Common myeloid progenitor, CD34-positive (primary cell): ENCODE results near the gene ERBIN.

Source experiments
- CTCF ChIA-PET: fragments of 350-600 bp; sonication (Branson Sonifier 250); formaldehyde crosslinking; loops from one replicate; lab custom pipeline; 2021; ENCODE audit warnings: antibody characterized with exemption; lab: Charles Lee
- POLR2A ChIA-PET: fragments of 350-600 bp; sonication (Branson Sonifier 250); formaldehyde crosslinking; loops from one replicate; lab custom pipeline; 2021; ENCODE audit warnings: antibody characterized with exemption; lab: Charles Lee
- DNase-seq, 3 donors: peaks; one replicate each; pipeline versions ENCODE4 v3.0.0 to v3.0.0-alpha.2; 2013
- H3K27ac ChIP-seq, 2 experiments: 1 replicate in 1 of 2; 2 replicates in 1 of 2; pipeline ENCODE4 v1.7.0; 2013; ENCODE audit warnings: inconsistent platforms in 2 of 2, low read length in 2 of 2, mild to moderate bottlenecking in 2 of 2, low read depth in 1 of 2, moderate library complexity in 1 of 2; ENCODE audit not compliant: severe bottlenecking in 2 of 2, insufficient read depth in 1 of 2, poor library complexity in 1 of 2
- H3K27me3 ChIP-seq, 5 experiments: replicated peaks in 2 of 5; 1 replicate in 3 of 5; 2 replicates in 2 of 5; pipeline versions ENCODE4 v1.6.1 to v1.7.0; 2013; ENCODE audit warnings: low read length in 4 of 5, mild to moderate bottlenecking in 2 of 5, moderate library complexity in 2 of 5, inconsistent platforms in 1 of 5; ENCODE audit not compliant: insufficient read depth in 5 of 5, control insufficient read depth in 4 of 5
- H3K36me3 ChIP-seq, 4 experiments: 1 replicate in 2 of 4; 2 replicates in 2 of 4; pipeline versions ENCODE4 v1.6.1 to v1.7.0; 2013; ENCODE audit warnings: low read length in 3 of 4, control low read depth in 1 of 4, mild to moderate bottlenecking in 1 of 4; ENCODE audit not compliant: control insufficient read depth in 4 of 4, insufficient read depth in 4 of 4
- H3K4me1 ChIP-seq, 4 experiments: 1 replicate in 3 of 4; 2 replicates in 1 of 4; pipeline versions ENCODE4 v1.6.1 to v1.7.1; 2013; ENCODE audit warnings: low read length in 3 of 4, mild to moderate bottlenecking in 3 of 4, control low read depth in 1 of 4, inconsistent platforms in 1 of 4, moderate library complexity in 1 of 4; ENCODE audit not compliant: control insufficient read depth in 4 of 4, insufficient read depth in 4 of 4; ENCODE audit errors: control extremely low read depth in 1 of 4
- H3K4me3 ChIP-seq, 7 experiments: 1 replicate in 4 of 7; 2 replicates in 3 of 7; pipeline versions ENCODE4 v1.5.1 to v1.7.0; 2013; ENCODE audit warnings: mild to moderate bottlenecking in 7 of 7, low read length in 6 of 7, moderate library complexity in 6 of 7, inconsistent platforms in 2 of 7, low read depth in 2 of 7, control low read depth in 1 of 7; ENCODE audit not compliant: insufficient read depth in 4 of 7, control insufficient read depth in 1 of 7; ENCODE audit errors: extremely low read depth in 1 of 7
- H3K9me3 ChIP-seq, 5 experiments: 1 replicate in 4 of 5; 2 replicates in 1 of 5; pipeline versions ENCODE4 v1.6.1 to v1.7.1; 2013; ENCODE audit warnings: low read length in 4 of 5, mild to moderate bottlenecking in 2 of 5, inconsistent platforms in 1 of 5, low read depth in 1 of 5, moderate library complexity in 1 of 5; ENCODE audit not compliant: control insufficient read depth in 4 of 5, insufficient read depth in 2 of 5; ENCODE audit errors: control extremely low read depth in 1 of 5
- WGBS: methylation state at CpG from one replicate; pipeline ENCODE4 v1.1.5; 2013; ENCODE audit not compliant: insufficient coverage; 5-methylcytosine and 5-hydroxymethylcytosine counted together

The ERBIN gene

GRCh38 chr5:65933295-65933694 lies 6.9 kb downstream of the ERBIN start:
- Histone ChIP-seq H3K27me3 (no peaks in the 10 kb centered on the region), H3K4me1 (peaks cover 0 to 16% (median 10%) of the 10 kb centered on the region in 4 experiments), H3K27ac (no peak overlapping the region), H3K36me3 (peaks cover 0 to 9% (median 1%) of the 10 kb centered on the region in 4 experiments), H3K4me3 (no peak overlapping the region), H3K9me3 (no peaks in the 10 kb centered on the region)
- CTCF ChIA-PET: no interaction called here
- DNase-seq: no peak
- POLR2A ChIA-PET: no interaction called here
- WGBS: 100% methylated on average over 1 of the region's 2 CpGs

- Histone ChIP-seq H3K9me3 (no peaks in the 10 kb centered on the region), H3K27me3 (no peaks in the 10 kb centered on the region), H3K27ac (no peak overlapping the region), H3K36me3 (peaks cover 0 to 2% (median 0%) of the 10 kb centered on the region in 4 experiments), H3K4me1 (no peaks in the 10 kb centered on the region), H3K4me3 (no peak overlapping the region)
- DNase-seq: no peak
- POLR2A ChIA-PET: no interaction called here
- CTCF ChIA-PET: interaction anchor here (0.7 kb wide), 1 partner anchor 227 kb away, joined by 3 read pairs; no protein-coding TSS in a partner anchor
- 80% methylated on average over 3 of the region's 5 CpGs for WGBS
Observed at GRCh38 chr5:65938256-65938655, 11.9 kb downstream of the ERBIN start.

DNA sequence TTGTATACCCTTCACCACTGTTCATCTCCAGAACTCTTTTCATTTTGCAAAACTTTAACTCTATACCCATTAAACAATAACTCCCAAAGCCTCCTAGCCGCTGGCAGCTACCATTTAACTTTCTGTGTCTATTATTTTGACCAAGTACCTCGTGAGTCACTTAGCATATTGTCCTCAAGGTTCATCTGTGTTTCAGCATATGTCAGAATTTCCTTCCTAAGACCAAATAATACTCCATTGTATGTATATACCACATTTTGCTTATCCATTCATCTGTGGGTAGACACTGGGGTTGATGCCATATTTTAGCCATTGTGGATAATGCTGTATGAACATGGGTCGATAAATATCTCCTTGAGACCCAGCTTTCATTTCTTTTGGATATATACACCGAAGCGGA lies 17.4 kb downstream of the ERBIN start:
- no peak for DNase-seq
- no peak overlapping the region for H3K27ac ChIP-seq
- ChIA-PET CTCF (no interaction called here), POLR2A (no interaction called here)
- H3K27me3 ChIP-seq: no peaks in the 10 kb centered on the region
- H3K4me1 ChIP-seq: no peaks in the 10 kb centered on the region
- H3K9me3 ChIP-seq: no peaks in the 10 kb centered on the region
- WGBS: 100% methylated on average over 2 of the region's 5 CpGs
- H3K36me3 ChIP-seq: peaks cover 4 to 7% (median 6%) of the 10 kb centered on the region in 4 experiments
- no peak overlapping the region for H3K4me3 ChIP-seq

- no peak for DNase-seq
- Histone ChIP-seq H3K4me3 (no peak overlapping the region), H3K27ac (no peak overlapping the region), H3K27me3 (no peaks in the 10 kb centered on the region), H3K36me3 (peaks cover 4 to 9% (median 6%) of the 10 kb centered on the region in 4 experiments), H3K4me1 (no peaks in the 10 kb centered on the region), H3K9me3 (no peaks in the 10 kb centered on the region)
- CTCF ChIA-PET: no interaction called here
- POLR2A ChIA-PET: no interaction called here
- 100% methylated on average over 1 of the region's 2 CpGs for WGBS
Observed at GRCh38 chr5:65946198-65946745, 19.9 kb downstream of the ERBIN start.

DNA sequence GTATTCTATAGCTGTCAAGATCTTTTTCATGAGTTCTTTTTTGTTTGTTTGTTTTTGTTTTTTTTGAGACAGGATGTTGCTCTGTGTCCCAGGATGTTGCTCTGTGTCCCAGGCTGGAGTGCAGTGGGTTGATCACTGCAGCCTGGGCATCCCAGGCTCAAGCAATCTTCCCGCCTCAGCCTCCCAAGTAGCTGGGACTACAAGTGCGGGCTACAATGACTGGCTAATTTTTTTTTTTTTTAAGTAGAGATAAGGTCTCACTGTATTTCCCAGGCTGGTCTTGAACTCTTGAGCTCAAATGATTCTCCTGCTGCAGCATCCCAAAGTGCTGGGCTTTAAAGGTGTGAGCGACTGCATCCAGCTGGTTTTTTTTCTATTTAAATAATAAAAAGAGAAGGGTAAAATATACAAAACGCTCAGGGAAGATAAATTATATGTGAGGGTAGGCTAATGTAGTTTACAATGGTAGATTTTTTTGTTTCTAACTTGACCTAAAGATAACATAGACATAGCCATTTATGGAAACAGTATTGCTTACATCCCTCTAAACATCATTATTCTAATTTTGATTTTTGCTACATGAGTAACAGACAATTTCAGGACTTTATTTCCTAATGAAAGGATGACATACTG lies 21.9 kb downstream of the ERBIN start:
- 100% methylated on average over 1 of the region's 4 CpGs for WGBS
- H3K9me3 ChIP-seq: no peaks in the 10 kb centered on the region
- no peaks in the 10 kb centered on the region for H3K4me1 ChIP-seq
- no peak for DNase-seq
- H3K27me3 ChIP-seq: no peaks in the 10 kb centered on the region
- no peak overlapping the region for H3K27ac ChIP-seq
- H3K36me3 ChIP-seq: peaks cover 4 to 7% (median 6%) of the 10 kb centered on the region in 4 experiments
- H3K4me3 ChIP-seq: no peak overlapping the region
- ChIA-PET CTCF (interaction anchor here (1.2 to 1.6 kb wide), 3 partner anchors 12 to 24 kb away, joined by 3 to 5 read pairs (median 5); no protein-coding TSS in a partner anchor), POLR2A (interaction anchor here (0.6 to 0.8 kb wide), 2 partner anchors 21 to 22 kb away, joined by 3 read pairs; no protein-coding TSS in a partner anchor)

DNA sequence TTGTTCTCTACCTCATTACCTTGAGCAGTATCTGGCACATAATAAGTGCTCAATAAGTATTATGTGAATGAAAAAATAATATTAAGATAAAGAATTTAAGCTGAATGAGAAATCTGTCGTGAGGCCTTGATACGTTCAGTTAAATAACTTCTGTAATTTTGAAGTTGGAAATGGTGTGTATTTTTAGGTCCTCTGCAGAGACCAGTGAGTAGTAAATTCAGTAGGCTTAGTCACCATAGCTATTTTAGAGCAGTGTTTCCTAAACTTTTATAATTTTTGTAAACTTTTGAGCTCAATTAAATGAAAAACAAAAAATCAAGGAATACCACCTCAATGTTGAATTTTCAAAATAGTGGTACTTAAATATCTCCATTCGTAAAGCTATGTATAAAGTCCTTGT lies 25.0 kb downstream of the ERBIN start:
- ChIA-PET CTCF (interaction anchor here (1.8 kb wide), 1 partner anchor 19 kb away, joined by 4 read pairs; no protein-coding TSS in a partner anchor), POLR2A (interaction anchor here (0.6 kb wide), 1 partner anchor 146 kb away, joined by 3 read pairs; no protein-coding TSS in a partner anchor)
- Histone ChIP-seq H3K36me3 (peaks cover 0 to 6% (median 1%) of the 10 kb centered on the region in 4 experiments), H3K27ac (no peak overlapping the region), H3K9me3 (no peaks in the 10 kb centered on the region), H3K4me1 (no peaks in the 10 kb centered on the region), H3K27me3 (no peaks in the 10 kb centered on the region), H3K4me3 (no peak overlapping the region)
- no peak for DNase-seq
- WGBS: 100% methylated on average over 2 of the region's 3 CpGs

DNA sequence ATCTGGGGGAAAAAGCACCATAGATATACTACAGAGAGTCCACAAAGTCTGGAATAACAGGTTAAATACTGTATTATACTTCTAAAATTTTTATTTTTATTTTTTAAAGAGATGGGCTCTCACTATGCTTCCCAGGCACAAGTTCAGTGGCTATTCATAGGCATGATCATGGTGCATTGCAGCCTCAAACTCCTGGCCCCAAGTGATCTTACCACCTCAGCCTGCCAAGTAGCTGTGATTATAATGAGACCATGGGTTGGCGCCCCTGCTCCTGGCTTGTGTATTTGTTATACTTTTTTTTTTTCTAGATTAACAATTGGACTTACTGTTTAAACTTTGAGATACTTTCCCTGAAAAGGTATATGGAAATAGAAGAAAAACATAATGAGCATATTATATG lies 25.9 kb downstream of the ERBIN start:
- CTCF ChIA-PET: interaction anchor here (1.8 kb wide), 1 partner anchor 18 kb away, joined by 4 read pairs; no protein-coding TSS in a partner anchor
- no peak overlapping the region for H3K27ac ChIP-seq
- no peaks in the 10 kb centered on the region for H3K27me3 ChIP-seq
- WGBS: no CpG with 5 or more reads among the region's 1 CpG
- H3K4me3 ChIP-seq: no peak overlapping the region
- POLR2A ChIA-PET: no interaction called here
- H3K9me3 ChIP-seq: no peaks in the 10 kb centered on the region
- H3K4me1 ChIP-seq: no peaks in the 10 kb centered on the region
- peaks cover 0 to 6% (median 2%) of the 10 kb centered on the region in 4 experiments for H3K36me3 ChIP-seq
- no peak for DNase-seq
